RPMI8226 (cell line): ENCODE measurements around the gene DRAP1.
A peak's percentile ranks its signal among the peaks of the same experiment; 100 is the strongest.
"Not testable (repeated sequence)": the region's sequence is repeated elsewhere in the genome, so short reads cannot be mapped to it uniquely, and the experiment has no call there.

Experiments used
- DNase-seq: peaks from one replicate; pipeline ENCODE4 v3.0.0-alpha.2; 2015

The DRAP1 gene

GRCh38 chr11:65886826-65887722, 32.2 kb upstream of the DRAP1 start:
- no peak for DNase-seq

GRCh38 chr11:65887723-65888162, 31.5 kb upstream of the DRAP1 start:
- DNase-seq = peak; percentile 67

- peak; percentile 100 for DNase-seq
These were observed 30.9 kb upstream of the DRAP1 start, which contains the start of gene FIBP for GRCh38 chr11:65888163-65888814. FIBP (minus strand) TSS chr11:65888471; CDS start chr11:65888418, 53 bp downstream.

- DNase-seq = peak; percentile 99
These were observed 28.7 kb upstream of the DRAP1 start, which contains the start of gene CCDC85B for GRCh38 chr11:65890324-65891218. CCDC85B (plus strand) TSS chr11:65890673; CDS start chr11:65890784, 111 bp downstream.

GRCh38 chr11:65891219-65892136, 27.7 kb upstream of the DRAP1 start:
- peak; percentile 49 for DNase-seq

GRCh38 chr11:65892137-65892540, 27.1 kb upstream of the DRAP1 start:
- DNase-seq = not testable (repeated sequence)

GRCh38 chr11:65892661-65893317, 26.4 kb upstream of the DRAP1 start:
- DNase-seq = no peak

GRCh38 chr11:65894034-65894591, 25.1 kb upstream of the DRAP1 start:
- no peak for DNase-seq

- no peak for DNase-seq
These were observed 23.7 kb upstream of the DRAP1 start for GRCh38 chr11:65895482-65895981.

- DNase-seq = no peak
These were observed 22.9 kb upstream of the DRAP1 start for GRCh38 chr11:65896034-65896999.

- DNase-seq = no peak
These were observed 22.2 kb upstream of the DRAP1 start for GRCh38 chr11:65897020-65897471.

- peak; percentile 49 for DNase-seq
These were observed 20.4 kb upstream of the DRAP1 start for GRCh38 chr11:65898656-65899355.

GRCh38 chr11:65899356-65900124, 19.7 kb upstream of the DRAP1 start:
- DNase-seq = no peak

GRCh38 chr11:65900125-65900898, 18.9 kb upstream of the DRAP1 start, which contains the start of gene FOSL1:
FOSL1 (minus strand) TSS chr11:65900388; CDS start chr11:65900339, 49 bp downstream.
- DNase-seq = peak; percentile 99

GRCh38 chr11:65900899-65901180, 18.4 kb upstream of the DRAP1 start:
- no peak for DNase-seq

GRCh38 chr11:65903068-65903481, 16.2 kb upstream of the DRAP1 start:
- DNase-seq = no peak

GRCh38 chr11:65903715-65904114, 15.5 kb upstream of the DRAP1 start:
- no peak for DNase-seq
